GM18867 (cell line): ENCODE data around the gene AZGP1.
"Not testable (repeated sequence)": the region's sequence is repeated elsewhere in the genome, so short reads cannot be mapped to it uniquely, and the experiment has no call there.

Experiments
- ATAC-seq: cut with Tn5 transposase; IDR thresholded peaks from one replicate; pipeline ENCODE4 v1.9.1; 2021; ENCODE audit warnings: mild to moderate bottlenecking, moderate library complexity; ENCODE audit not compliant: unreplicated experiment

The AZGP1 gene

DNA sequence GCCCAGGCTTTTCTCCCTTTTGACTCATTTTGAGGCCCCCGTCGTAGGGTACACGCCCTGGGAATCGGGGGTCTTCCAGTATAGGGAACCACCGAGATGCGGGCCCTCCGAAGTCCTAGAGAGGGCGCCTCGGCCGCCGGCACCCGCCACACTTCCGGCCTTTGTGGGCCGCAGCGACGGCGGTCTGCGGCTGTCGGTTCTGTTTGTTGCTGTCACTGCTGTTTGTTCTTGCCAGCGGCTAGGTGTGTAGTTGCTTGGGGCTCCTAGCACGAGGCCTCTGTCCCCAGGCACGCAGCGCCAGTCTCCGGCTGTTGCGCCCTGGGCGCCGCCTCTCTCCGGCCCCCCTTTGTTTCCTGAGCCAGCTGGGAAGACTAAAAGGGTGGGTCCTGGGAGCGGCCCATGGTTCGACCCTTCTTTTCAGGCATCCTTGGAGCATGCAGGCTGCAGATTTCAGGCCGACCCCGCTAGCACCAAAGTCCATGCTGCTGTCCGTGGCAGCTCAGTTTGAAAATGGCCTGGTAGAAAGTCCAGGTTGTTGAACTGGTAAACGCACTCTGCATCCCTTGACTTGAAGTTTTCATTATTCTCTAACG is 21.8 kb upstream of the AZGP1 start:
- ATAC-seq, result no peak

DNA sequence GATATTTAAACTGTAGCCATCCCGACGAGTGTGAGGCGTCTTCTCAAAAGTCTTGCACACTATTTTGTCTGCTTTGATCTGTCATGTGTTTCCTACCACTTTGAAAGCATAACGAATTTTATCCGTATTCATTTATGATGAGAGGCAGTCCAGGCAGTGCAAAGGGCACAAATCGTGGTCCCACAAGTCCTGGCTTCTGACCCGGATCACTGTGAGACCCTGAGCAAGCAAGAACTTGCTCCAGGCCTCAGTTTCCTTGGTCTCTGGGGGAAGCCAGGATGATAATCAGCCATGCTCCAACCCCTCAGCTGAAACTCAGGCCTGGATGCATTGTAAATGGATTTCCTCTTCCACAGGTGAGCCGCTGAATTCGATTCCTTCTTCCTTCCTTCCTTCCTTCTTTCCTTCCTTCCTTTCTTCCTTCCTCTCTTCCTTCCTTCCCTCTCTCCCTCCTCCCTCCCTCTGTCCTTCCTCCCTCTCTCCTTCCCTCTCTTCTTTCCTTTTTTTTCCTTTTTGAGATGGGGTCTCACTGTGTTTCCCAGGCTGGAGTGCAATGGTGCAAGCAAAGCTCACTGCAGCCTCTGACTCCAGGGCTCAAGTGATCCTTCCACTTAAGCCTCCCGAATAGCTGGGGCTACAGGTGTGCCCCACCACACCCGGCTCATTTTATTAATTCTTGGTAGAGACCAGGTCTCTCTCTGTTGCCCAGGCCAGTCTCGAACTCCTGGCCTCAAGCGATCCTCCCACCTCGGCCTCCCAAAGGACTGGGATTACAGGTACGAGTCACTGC is 21.1 kb upstream of the AZGP1 start:
- no peak for ATAC-seq

DNA sequence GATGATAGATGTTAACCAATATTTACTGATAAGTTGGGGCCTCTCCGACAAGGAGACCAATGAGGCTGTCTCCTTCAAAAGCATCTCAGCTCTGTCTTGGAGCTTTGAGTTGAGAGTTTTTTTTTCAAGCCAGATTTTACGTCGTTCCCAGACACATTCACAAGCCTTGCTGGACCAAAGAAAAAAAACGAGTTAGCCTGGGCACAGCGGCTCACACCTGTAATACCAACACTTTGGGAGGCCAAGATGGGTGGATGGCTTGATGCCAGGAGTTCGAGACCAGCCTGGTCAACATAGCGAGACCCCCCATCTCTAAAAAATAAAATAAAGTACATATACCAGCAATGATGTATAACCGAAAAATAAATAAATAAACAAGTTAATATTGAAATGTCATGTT is 19.0 kb upstream of the AZGP1 start:
- no peak for ATAC-seq

DNA sequence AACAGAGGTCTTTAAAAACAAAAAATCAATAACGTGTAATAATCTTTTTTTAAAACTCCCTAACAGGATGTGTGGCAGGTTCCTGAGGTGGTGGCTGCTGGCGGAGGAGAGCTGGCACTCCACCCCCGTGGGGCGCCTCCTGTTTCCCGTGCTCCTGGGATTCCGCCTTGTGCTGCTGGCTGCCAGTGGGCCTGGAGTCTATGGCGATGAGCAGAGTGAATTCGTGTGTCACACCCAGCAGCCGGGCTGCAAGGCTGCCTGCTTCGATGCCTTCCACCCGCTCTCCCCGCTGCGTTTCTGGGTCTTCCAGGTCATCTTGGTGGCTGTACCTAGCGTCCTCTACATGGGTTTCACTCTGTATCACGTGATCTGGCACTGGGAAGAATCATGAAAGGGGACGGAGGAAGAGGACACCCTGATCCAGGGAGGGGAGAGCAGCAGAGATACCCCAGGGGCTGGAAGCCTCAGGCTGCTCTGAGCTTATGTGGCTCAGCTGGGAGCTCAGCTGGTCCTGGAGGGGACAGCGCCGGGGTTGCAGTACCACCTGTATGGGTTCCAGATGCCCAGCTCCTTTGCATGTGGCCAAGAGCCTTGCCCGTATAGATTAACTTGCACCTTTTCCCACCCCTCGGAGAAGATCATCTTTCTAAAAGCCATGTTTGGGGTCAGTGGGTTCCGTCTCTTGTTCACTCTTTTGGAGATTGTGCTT is 16.7 kb upstream of the AZGP1 start:
- no peak for ATAC-seq

DNA sequence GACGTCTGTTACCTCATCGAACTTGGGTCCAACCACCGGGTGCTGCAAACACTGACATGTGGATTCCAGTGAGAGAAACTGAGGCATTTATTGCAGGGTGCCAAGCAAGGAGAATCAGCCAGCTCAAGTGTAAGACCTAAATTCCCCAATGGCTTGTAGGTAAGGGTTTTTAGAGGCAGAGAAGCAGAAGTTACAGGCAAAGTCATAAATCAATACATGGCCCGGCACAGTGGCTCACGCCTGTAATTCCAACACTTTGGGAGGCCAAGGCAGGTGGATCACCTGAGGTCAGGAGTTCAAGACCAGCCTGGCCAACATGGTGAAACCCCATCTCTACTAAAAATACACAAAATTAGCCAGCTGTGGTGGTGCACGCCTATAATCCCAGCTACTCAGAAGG is 15.7 kb upstream of the AZGP1 start:
- ATAC-seq, result not testable (repeated sequence)

DNA sequence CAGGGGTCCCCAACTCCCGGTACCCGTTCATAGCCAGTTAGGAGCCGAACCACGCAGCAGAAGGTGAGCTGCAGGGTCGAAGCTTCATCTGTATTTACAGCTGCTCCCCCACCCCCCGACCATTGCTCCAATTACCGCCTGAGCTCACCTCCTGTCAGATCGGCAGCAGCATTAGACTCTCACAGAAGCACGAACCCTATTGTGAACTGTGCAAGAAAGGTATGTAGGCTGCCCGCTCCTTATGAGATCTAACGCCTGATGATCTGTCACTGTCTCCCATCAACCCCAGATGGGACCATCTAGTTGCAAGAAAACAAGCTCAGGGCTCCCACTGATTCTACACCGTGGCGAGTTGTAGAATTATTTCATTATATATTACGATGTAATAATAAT is 14.6 kb upstream of the AZGP1 start:
- no peak for ATAC-seq

DNA sequence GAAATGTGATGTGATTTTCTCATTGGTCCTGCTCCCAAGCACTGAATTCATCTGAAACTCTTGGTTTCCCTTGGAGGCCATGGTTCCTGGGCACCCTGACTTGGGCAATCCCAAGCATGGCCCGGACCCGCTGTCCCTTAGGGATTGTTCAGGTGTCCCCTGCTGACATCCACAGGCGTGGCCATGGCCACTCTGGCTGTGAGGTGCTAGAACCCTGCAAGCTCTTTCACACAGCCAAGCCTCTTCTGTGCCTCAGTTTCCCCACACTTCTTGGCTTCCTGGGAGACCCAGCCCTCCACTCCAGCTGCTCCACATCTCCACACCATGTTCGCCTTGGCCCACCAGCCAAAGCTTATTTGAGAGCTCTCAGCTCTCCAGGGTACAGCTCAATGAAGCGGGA is 12.0 kb upstream of the AZGP1 start:
- ATAC-seq, result no peak

DNA sequence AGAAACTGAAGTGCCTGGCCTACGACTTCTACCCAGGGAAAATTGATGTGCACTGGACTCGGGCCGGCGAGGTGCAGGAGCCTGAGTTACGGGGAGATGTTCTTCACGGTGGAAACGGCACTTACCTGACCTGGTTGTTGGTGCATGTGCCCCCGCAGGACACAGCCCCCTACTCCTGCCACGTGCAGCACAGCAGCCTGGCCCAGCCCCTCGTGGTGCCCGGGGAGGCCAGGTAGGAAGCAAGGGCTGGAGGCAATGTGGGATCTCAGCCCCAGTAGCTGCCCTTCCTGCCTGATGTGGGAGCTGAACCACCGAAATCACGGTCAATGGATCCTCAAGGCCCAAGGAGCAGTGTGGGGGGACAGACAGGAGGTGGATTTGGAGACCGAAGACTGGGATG is 11.5 kb upstream of the AZGP1 start:
- ATAC-seq, result not testable (repeated sequence)

DNA sequence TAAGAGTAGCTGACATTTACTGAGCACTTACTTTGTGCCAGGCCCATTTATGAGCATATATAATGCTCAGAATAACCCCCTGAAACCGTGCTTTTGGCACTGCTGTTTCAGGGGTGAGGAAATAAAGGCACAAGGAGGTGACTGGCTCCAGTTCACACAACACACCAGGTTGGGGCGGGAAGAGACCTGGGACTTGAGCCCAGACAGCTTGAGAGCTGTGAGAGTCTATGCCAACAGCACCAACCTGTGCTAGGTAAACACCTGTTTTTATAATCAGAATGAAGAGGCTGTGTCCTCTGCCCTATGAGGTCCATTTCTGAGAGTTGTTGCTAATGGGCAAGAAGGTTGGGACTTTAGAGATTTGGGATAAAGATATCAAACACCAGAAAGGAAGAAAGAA is 8.8 kb upstream of the AZGP1 start:
- no peak for ATAC-seq

DNA sequence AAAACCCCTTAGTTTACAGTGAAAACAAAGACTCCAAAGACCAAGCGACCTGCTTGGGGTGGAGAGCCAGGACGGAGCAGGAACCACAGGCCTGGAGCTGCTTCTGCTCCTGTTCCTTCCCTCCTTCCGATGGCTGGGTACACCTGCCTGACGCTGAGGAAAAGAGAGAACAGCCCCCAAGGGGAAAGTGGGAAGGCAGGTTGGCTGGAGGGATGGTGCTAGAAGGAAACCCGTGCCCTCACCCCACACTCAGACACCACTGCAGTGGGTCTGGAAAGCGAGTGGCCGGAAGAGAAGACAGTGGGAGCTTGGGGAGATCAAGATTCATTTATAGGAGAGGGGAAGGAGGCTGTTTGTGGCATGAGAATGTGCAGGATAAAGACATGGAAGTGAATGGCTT is 5.2 kb upstream of the AZGP1 start:
- ATAC-seq, result not testable (repeated sequence)

DNA sequence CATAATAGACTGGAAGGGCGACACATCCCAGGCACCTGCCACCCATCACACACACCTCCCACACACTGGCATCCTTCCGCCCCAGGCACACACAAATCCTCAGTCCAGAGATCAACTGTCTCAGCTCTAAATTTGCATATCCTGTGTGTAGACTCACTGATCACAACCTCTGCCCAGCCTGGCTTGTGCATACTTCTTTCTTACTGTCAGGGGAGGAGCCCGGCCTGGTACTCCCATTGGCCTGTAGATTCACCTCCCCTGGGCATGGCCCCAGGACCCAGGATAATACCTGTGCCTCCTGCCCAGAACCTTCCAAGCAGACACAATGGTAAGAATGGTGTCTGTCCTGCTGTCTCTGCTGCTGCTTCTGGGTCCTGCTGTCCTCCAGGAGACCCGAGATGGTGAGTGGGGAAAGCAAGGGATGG is 4.6 kb upstream of the AZGP1 start:
- ATAC-seq, result peak; percentile 62

DNA sequence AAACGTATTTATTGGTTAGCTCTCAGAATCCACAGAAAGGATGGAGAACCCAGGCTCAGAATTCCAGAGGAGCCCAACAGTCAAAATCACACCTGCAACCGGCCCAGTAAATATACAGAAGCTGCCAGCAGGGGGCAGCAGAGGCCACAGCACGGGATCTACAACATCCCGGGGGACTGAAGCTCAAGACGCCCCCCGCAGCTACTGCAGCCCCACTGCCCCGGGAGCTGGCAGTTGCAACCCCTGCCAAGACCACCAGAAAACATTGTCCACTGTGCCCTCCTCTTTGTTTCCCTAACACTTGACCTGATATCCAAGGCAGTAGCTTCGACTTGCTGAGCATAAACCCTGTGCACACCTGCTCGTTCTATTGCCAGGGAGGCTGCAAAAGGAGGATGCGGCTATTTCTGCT is 4.0 kb upstream of the AZGP1 start:
- peak; percentile 43 for ATAC-seq

DNA sequence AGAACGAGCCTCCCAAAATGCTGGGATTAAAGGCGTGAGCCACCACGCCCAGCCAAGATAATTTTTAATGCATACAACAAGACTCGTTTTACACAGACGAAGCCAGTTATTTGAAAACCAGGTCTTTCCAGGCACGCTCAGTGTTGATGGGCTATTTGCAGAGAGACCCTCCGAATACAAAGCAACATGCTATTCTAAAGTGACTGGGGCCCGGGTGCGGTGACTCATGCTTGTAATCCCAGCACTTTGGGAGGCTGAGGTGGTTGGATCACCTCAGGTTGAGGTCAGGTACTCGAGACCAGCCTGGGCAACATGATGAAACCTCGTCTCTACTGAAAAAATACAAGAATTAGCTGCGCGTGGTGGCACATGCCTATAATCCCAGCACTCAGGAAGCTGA is 795 bp upstream of the AZGP1 start:
- ATAC-seq, result no peak

DNA sequence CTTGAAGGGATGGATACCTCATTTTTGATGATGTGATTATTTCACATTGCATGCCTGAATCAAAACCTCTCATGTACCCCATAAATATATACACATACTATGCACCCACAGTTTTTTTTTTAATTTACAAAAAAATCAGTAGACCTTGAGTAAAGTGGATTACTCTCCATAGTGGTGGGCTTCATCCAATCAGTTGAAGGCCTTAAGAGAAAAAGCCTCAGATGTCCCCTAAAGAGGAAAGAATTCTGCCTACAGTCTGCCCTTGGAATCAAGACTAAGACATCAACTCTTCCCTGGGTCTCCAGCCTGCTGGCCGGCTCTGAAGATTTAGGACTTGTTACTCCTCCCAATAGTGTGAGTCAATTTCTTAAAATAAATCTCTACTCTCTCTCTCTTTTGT is 1.1 kb downstream of the AZGP1 start:
- ATAC-seq, result no peak

DNA sequence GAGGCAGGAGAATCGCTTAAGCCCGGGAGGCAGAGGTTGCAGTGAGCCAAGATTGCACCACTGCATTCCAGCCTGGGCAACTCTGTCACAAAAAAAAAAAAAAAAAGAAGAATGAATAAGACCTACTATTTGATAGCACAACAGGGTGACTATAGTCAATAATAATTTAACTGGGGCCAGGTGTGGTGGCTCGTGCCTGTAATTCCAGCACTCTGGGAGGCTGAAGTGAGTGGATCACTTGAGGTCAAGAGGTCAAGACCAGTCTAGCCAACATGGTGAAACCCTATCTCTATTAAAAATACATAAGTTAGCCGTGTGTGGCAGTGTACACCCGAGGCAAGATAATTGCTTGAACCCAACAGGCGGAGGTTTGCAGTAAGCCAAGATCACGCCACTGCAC is 2.0 kb downstream of the AZGP1 start:
- ATAC-seq, result not testable (repeated sequence)

DNA sequence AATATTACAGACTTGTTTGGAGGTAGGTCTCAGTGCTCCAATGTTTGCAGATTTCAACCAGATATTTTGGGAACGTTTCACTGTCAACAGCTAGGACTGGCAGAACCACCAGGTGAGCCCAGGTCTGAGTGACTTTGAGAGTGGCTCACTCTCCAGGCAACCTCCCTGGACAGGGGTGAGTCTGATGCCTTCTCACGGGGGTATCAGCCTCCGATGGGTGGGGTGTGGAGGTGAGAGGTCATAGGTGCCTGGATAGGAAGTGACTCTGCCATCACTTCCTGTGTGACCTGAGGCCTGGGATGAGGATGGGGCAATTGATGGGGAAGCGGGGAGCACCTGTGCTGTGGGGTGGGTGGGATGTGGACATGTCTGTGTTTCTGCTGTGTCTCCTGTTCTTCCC is 4.6 kb downstream of the AZGP1 start:
- no peak for ATAC-seq

DNA sequence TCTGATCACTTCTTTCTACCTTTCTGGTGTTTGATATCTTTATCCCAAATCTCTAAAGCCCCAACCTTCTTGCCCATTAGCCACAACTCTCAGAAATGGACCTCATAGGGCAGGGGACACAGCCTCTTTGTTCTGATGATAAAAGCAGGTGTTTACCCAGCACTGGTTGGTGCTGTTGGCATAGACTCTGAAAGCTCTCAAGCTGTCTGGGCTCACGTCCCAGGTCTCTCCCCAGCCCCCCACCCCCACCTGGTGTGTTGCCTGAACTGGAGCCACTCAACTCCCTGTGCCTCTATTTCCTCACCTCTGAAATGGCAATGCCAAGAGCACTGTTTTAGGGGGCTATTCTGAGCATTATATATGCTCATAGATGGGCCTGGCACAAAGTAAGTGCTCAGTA is 6.0 kb downstream of the AZGP1 start:
- ATAC-seq, result not testable (repeated sequence)

DNA sequence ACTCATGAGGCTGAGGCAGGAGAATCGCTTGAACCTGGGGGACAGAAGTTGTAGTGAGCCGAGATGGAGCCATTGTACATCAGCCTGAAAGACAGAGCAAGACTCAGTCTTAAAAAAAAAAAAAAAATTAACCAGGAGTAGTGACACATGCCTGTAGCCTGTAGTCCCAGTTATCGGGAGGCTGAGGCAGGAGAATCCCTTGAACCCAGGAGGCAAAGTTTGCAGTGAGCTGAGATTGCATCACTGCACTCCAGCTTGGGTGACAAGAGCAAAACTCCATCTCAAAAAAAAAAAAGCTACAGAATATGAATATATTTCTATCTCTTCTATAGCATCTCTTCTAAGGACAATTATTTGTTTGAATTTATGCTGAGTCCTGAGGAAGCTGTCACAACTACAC is 6.5 kb downstream of the AZGP1 start:
- ATAC-seq, result no peak

DNA sequence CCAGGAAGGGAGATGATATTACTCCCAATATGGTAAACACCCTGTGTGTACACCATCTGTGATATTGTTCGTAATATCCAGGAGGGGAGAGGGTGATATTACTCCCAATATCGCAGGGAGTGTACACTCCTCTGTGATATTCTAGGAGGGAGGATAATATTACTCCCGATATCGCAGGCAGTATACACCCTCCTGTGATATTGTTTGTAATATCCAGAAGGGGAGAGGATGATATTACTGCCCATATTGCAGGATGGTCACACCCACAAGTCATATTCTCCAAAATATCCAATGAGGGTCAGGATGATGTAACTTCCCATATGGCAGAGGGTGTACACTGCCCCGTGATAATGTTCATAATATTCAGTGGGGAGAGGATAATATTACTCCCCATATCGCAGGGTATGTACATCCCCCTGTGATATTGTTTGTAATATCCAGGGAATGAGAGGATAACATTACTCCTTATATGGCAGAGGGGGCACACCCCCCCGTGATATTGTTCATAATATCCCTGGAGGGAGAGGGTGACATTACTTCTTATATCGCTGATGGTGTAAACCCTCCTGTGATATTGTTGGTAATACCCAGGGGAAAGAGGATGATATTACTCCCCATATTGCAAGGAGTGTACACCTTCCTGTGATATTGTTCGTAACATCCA is 17.1 kb downstream of the AZGP1 start:
- ATAC-seq, result no peak

DNA sequence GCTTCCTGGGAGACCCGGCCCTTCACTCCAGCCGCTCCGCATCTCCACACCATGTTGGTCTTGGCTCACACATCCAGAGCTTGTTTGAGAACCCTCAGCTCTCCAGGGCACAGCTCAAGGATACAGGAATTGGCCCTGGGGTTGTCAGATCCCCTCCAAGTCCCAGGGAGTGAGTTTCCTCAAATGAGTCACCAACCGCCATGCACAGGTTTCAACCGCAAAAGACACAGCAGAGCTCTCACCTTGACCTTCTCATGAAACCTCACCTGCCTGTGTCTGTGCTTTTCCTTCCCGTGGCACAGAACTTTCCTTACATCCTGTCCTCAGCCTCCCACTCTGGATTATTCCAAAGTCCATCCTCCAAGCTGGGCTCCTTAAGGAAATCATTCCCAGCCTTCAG is 20.6 kb downstream of the AZGP1 start:
- no peak for ATAC-seq

DNA sequence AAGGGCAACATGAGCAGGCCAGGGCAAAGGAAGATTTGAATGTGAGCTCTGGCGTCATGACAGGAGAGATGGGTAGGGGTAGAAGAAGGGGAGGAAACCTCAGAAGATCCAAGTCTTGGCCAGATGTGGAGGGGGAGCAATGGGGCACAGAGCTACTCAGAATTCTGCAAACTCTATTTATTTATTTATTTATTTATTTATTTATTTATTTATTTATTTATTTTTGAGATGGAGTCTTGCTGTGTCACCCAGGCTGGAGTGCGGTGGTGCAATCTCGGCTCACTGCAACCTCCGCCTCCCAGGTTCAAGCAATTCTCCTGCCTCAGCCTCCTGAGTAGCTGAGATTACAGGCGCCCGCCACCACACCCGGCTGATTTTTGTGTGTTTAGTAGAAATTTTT is 21.2 kb downstream of the AZGP1 start:
- not testable (repeated sequence) for ATAC-seq

DNA sequence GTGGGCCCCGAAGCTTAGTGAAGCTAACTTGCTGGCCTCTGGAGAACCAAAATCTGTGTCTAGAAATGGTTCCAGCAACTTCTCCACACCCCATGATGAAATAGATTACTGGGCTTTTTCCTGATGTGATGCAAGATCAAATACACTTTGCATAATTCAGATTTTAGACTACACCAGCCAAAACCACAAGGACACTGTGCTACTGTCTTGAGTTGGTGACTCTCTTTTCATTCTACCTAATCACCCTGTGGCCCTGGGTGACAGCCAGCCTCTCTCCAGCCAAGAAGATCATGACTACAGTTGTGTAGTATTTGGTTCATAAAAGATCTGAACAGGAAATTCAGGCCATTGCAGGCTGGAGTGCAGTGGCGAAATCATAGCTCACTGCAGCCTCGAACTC is 22.2 kb downstream of the AZGP1 start:
- ATAC-seq, result no peak
